Measurements from ENCODE around the gene ZNF362.

DNA sequence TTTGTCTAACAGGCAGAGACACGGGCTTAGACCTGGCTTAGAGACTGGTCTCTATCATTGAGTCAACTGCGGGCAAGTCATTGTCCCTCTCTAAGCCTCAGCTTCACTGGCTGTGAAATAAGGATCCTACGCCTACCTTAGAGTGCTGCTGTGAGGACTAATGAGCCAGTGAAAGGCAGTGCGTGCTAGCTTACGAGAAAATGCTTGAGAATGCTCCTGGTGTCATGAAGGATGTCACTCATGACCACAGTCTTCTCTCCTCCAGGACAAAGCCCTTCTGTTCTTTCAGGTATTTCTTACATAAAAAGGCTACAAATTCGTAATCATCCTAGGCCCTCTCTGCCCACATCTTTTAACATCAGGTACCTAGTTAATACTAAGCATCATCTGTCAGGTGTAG lies 81.1 kb downstream of the ZNF362 start:
- TF ChIP-seq CTCF (conservative IDR thresholded peaks at IDR 0.05; ENCODE audit: low read length) (no peak), EZH2phosphoT487 (IDR thresholded peaks at IDR 0.05; ENCODE audit: borderline replicate concordance, low read depth, low read length) (no peak)
